K562 (cell line): ENCODE measurements around the gene TGFB1I1. TPM values are rescaled to one million over a fixed set of nuclear protein-coding genes. Genes with fewer than 3 reads are reported as not detected.

ENCODE experiments used
- ATF1 ChIP-seq, 2 experiments: fragments of 450-650 bp in 1 of 2; IDR thresholded peaks; 2 replicates each; pipeline ENCODE4 v1.6.1; 2016; ENCODE audit warnings: missing compliant biosample characterization in 1 of 2, missing genetic modification characterization in 1 of 2
- CTBP1 ChIP-seq: fragments of 450-650 bp; IDR thresholded peaks from 2 replicates; pipeline ENCODE4 v1.6.1; 2016; ENCODE audit warnings: borderline replicate concordance
- E2F6 ChIP-seq, 2 experiments: IDR thresholded peaks; 2 replicates each; pipeline ENCODE4 v1.6.1; 2011; ENCODE audit warnings: borderline replicate concordance in 1 of 2, control low read depth in 1 of 2, low read depth in 1 of 2, low read length in 1 of 2, mild to moderate bottlenecking in 1 of 2, mixed read lengths in 1 of 2, moderate library complexity in 1 of 2; ENCODE audit not compliant: insufficient read depth in 1 of 2, insufficient read length in 1 of 2, poor library complexity in 1 of 2, severe bottlenecking in 1 of 2; ENCODE audit errors: extremely low read depth in 1 of 2
- ELF2 ChIP-seq: fragments of 250-450 bp; sonication (Bioruptor Pico); IDR thresholded peaks from 2 replicates; pipeline ENCODE4 v1.5.0; 2021; ENCODE audit warnings: mild to moderate bottlenecking
- FOXK2 ChIP-seq, 2 experiments: fragments of 450-650 bp; IDR thresholded peaks in 1 of 2; conservative IDR thresholded peaks in 1 of 2; 2 replicates each; pipeline ENCODE4 v1.6.1; 2016; ENCODE audit warnings: low read depth in 2 of 2, mild to moderate bottlenecking in 1 of 2
- HSF4 ChIP-seq: fragments of 250-450 bp; sonication (Bioruptor Pico); IDR thresholded peaks from 2 replicates; pipeline ENCODE4 v2.1.2; 2022; ENCODE audit warnings: mild to moderate bottlenecking, moderate library complexity, borderline replicate concordance
- MAFG ChIP-seq: fragments of 450-650 bp; conservative IDR thresholded peaks from 2 replicates; pipeline ENCODE4 v1.6.1; 2016; ENCODE audit warnings: missing genetic modification characterization, missing compliant biosample characterization
- MAFK ChIP-seq: IDR thresholded peaks from 2 replicates; pipeline ENCODE4 v1.6.1; 2011; ENCODE audit warnings: low read length, improper control_type of control experiment
- PHF21A ChIP-seq: fragments of 450-650 bp; IDR thresholded peaks from 2 replicates; pipeline ENCODE4 v1.6.1; 2017; ENCODE audit warnings: low read depth, borderline replicate concordance
- PKNOX1 ChIP-seq: fragments of 450-650 bp; IDR thresholded peaks from 2 replicates; pipeline ENCODE4 v1.6.1; 2016
- RAD21 ChIP-seq, 2 experiments: fragments of 250-450 bp in 1 of 2; fragments of 450-650 bp in 1 of 2; sonication (Bioruptor Pico) in 1 of 2; formaldehyde crosslinking in 1 of 2; IDR thresholded peaks in 1 of 2; conservative IDR thresholded peaks in 1 of 2; 2 replicates each; pipeline versions ENCODE4 v1.4.0 to v1.8.0; 2020 to 2022; ENCODE audit warnings: mild to moderate bottlenecking in 2 of 2, moderate library complexity in 1 of 2
- RREB1 ChIP-seq: fragments of 250-450 bp; sonication (Bioruptor Pico); IDR thresholded peaks from 2 replicates; pipeline ENCODE4 v1.4.0; 2020
- SIN3B ChIP-seq: fragments of 450-650 bp; IDR thresholded peaks from 2 replicates; pipeline ENCODE4 v1.6.1; 2017; ENCODE audit warnings: low read depth, mild to moderate bottlenecking, moderate library complexity
- SMARCB1 ChIP-seq: IDR thresholded peaks from 2 replicates; pipeline ENCODE4 v1.6.1; 2011; ENCODE audit warnings: improper control_type of control experiment, low read depth; ENCODE audit not compliant: insufficient read length
- TCF7 ChIP-seq: sonication (generic); IDR thresholded peaks from 2 replicates; pipeline ENCODE4 v1.6.1; 2016; ENCODE audit warnings: antibody characterized with exemption, borderline replicate concordance
- YY1 ChIP-seq, 3 experiments: IDR thresholded peaks; 2 replicates each; pipeline ENCODE4 v1.6.1; 2011; ENCODE audit warnings: low read length in 2 of 3, mild to moderate bottlenecking in 2 of 3, moderate library complexity in 2 of 3, borderline replicate concordance in 1 of 3, control low read depth in 1 of 3, low read depth in 1 of 3; ENCODE audit not compliant: insufficient read depth in 3 of 3, insufficient replicate concordance in 2 of 3, control insufficient read depth in 1 of 3, insufficient read length in 1 of 3; ENCODE audit errors: extremely low read depth in 1 of 3
- ZNF668 ChIP-seq: fragments of 250-450 bp; sonication (Bioruptor Pico); IDR thresholded peaks from 2 replicates; pipeline ENCODE4 v1.8.0; 2022; ENCODE audit warnings: mild to moderate bottlenecking, inconsistent platforms
- polyA plus RNA-seq, 8 experiments: library from polyadenylated mRNA; depleted of rRNA in 4 of 8; stranded (reverse) in 5 of 8; unstranded in 3 of 8; fragments of >200 nt; fragmentation: Nextera tagmentation in 2 of 8; fragmentation: Illumina TruSeq in 1 of 8; extraction: Ambion mirVana in 2 of 8; extraction: Trizol in 1 of 8; gene quantifications; 2 replicates each; pipeline versions ENCODE4 v1.2.1 to v1.2.3, GENCODE V29; 2011 to 2014; ENCODE audit warnings: inconsistent platforms in 1 of 8, missing spikeins in 1 of 8
- total RNA-seq, 7 experiments: library from RNA; depleted of rRNA in 6 of 7; stranded (reverse); fragments of >200 nt in 6 of 7; fragmentation: Illumina TruSeq in 2 of 7; extraction: Trizol in 2 of 7; gene quantifications; 2 replicates each; pipeline versions ENCODE4 v1.2.1 to v1.2.3, GENCODE V29; 2011 to 2021; ENCODE audit warnings: low replicate concordance in 1 of 7

TGFB1I1 gene
- total and polyA plus RNA-seq, 9 of the 15 experiments (the other 6 are each of a cell fraction or from before 2014, with no cell fraction given), result 0.04 to 0.91 (median 0.19) TPM

GRCh38 chr16:31455601-31456314 lies 16.2 kb upstream of the TGFB1I1 start (continued):
- TF ChIP-seq HSF4 (CRISPR knock-in tag), result no peak
- 0 out of 2 replicates have a peak, but pooled peaks have one; percentile 19 for TF ChIP-seq ELF2 (CRISPR knock-in tag)
- peak; percentile 59; the same call in 1 of the 2 replicates for TF ChIP-seq CTBP1
- TF ChIP-seq SIN3B, result 0 out of 2 replicates have a peak, but pooled peaks have one; percentile 20
- TF ChIP-seq MAFG (tag), result peak; percentile 51
- peak; percentile 44 for TF ChIP-seq MAFK
- TF ChIP-seq RAD21 (CRISPR knock-in tag; conservative IDR thresholded peaks at IDR 0.05 in 1 of 2, IDR thresholded peaks at IDR 0.05 in 1 of 2), result peak; percentile 12 to 49; a peak in 2 of 4 replicates
- no peak for TF ChIP-seq TCF7
- TF ChIP-seq SMARCB1, result no peak
- 0 out of 2 replicates have a peak, but pooled peaks have one; percentile 30 for TF ChIP-seq RREB1 (CRISPR knock-in tag)
- no peak for TF ChIP-seq ZNF668 (CRISPR knock-in tag)
- TF ChIP-seq YY1 (IDR thresholded peaks at IDR 0.05; ENCODE audit: borderline replicate concordance in 1 of 3, control insufficient read depth in 1 of 3, extremely low read depth in 1 of 3, insufficient read depth in 3 of 3, insufficient read length in 1 of 3, insufficient replicate concordance in 2 of 3, low read depth in 1 of 3, low read length in 2 of 3), result peak in 1 of 3 experiments; percentile 51
- TF ChIP-seq ATF1 (CRISPR knock-in tag; IDR thresholded peaks at IDR 0.05), result no peak
- TF ChIP-seq ATF1 (tag; IDR thresholded peaks at IDR 0.05), result 0 out of 2 replicates have a peak, but pooled peaks have one; percentile 12
- TF ChIP-seq FOXK2 (conservative IDR thresholded peaks at IDR 0.05 in 1 of 2, IDR thresholded peaks at IDR 0.05 in 1 of 2; ENCODE audit: low read depth in 2 of 2), result 0 out of 4 replicates have a peak, but pooled peaks of 1 of the 2 experiments have one; percentile 20
- no peak for TF ChIP-seq PHF21A
- TF ChIP-seq PKNOX1, result peak; percentile 41; the same call in 1 of the 2 replicates
- peak in 1 of 2 experiments; percentile 15 for TF ChIP-seq E2F6 (IDR thresholded peaks at IDR 0.05; ENCODE audit: borderline replicate concordance in 1 of 2, extremely low read depth in 1 of 2, insufficient read depth in 1 of 2, insufficient read length in 1 of 2, low read depth in 1 of 2, low read length in 1 of 2, poor library complexity in 1 of 2, severe bottlenecking in 1 of 2)
